KMS-11 (cell line): ENCODE measurements around the gene FLT3.
"Not testable (repeated sequence)": the region's sequence is repeated elsewhere in the genome, so short reads cannot be mapped to it uniquely, and the experiment has no call there.

Experiments
- H2AFZ ChIP-seq: fragments of 200-600 bp; sonication (generic); 2 replicates; pipeline ENCODE4 v1.6.1; 2016; ENCODE audit warnings: antibody characterized with exemption, mixed run types, low read depth
- H3K27ac ChIP-seq: fragments of 200-600 bp; sonication (generic); 2 replicates; pipeline ENCODE4 v1.6.1; 2016; ENCODE audit warnings: mild to moderate bottlenecking, mixed run types
- H3K27me3 ChIP-seq: fragments of 200-600 bp; sonication (generic); 2 replicates; pipeline ENCODE4 v1.6.1; 2017; ENCODE audit warnings: mild to moderate bottlenecking, low read depth, mixed run types, moderate library complexity; ENCODE audit not compliant: insufficient read depth
- H3K36me3 ChIP-seq: fragments of 200-600 bp; sonication (generic); 2 replicates; pipeline ENCODE4 v1.6.1; 2017; ENCODE audit warnings: mild to moderate bottlenecking, mixed run types; ENCODE audit not compliant: insufficient read depth
- H3K4me1 ChIP-seq: fragments of 200-600 bp; sonication (generic); 2 replicates; pipeline ENCODE4 v1.6.1; 2016; ENCODE audit warnings: mild to moderate bottlenecking, low read depth, mixed run types; ENCODE audit not compliant: poor library complexity, severe bottlenecking
- H3K4me2 ChIP-seq: fragments of 200-600 bp; sonication (generic); 2 replicates; pipeline ENCODE4 v1.7.0; 2016; ENCODE audit warnings: mild to moderate bottlenecking, mixed run types
- H3K4me3 ChIP-seq: fragments of 200-600 bp; sonication (generic); IDR thresholded peaks from 2 replicates; pipeline ENCODE4 v1.6.1; 2017; ENCODE audit warnings: low read depth, low read length, mixed read lengths; ENCODE audit not compliant: insufficient read depth
- H3K79me2 ChIP-seq: fragments of 200-600 bp; sonication (generic); 2 replicates; pipeline ENCODE4 v1.6.1; 2016; ENCODE audit warnings: low read depth, mixed run types; ENCODE audit not compliant: insufficient read depth
- H3K9ac ChIP-seq: fragments of 200-600 bp; sonication (generic); 2 replicates; pipeline ENCODE4 v1.6.1; 2016; ENCODE audit warnings: mild to moderate bottlenecking, mixed run types
- H4K20me1 ChIP-seq: fragments of 200-600 bp; sonication (generic); 2 replicates; pipeline ENCODE4 v1.6.1; 2016; ENCODE audit warnings: mild to moderate bottlenecking, mixed run types; ENCODE audit not compliant: insufficient read depth
- CTCF ChIP-seq: fragments of 200-600 bp; sonication (generic); conservative IDR thresholded peaks from 2 replicates; pipeline ENCODE4 v1.6.1; 2017; ENCODE audit warnings: low read depth, mild to moderate bottlenecking, antibody characterized with exemption, low read length, moderate library complexity, mixed read lengths

The FLT3 gene

GRCh38 chr13:28041031-28041461 is 59.3 kb downstream of the FLT3 start:
- Histone ChIP-seq H3K79me2 (no peaks in the 10 kb centered on the region), H3K4me3 (no peak overlapping the region), H3K27me3 (no peaks in the 10 kb centered on the region), H3K36me3 (no peaks in the 10 kb centered on the region), H3K4me2 (no peak overlapping the region), H3K27ac (no peak overlapping the region), H3K4me1 (no peaks in the 10 kb centered on the region), H3K9ac (no peak overlapping the region), H4K20me1 (no peaks in the 10 kb centered on the region), H2AFZ (no peak overlapping the region)
- TF ChIP-seq CTCF, result no peak

GRCh38 chr13:28037399-28037798 is 63.0 kb downstream of the FLT3 start:
- Histone ChIP-seq H4K20me1 (no peaks in the 10 kb centered on the region), H3K9ac (no peak overlapping the region), H3K36me3 (no peaks in the 10 kb centered on the region), H2AFZ (no peak overlapping the region), H3K4me1 (peaks cover 29% of the 10 kb centered on the region), H3K4me2 (no peak overlapping the region), H3K27ac (no peak overlapping the region), H3K27me3 (no peaks in the 10 kb centered on the region), H3K4me3 (no peak overlapping the region), H3K79me2 (no peaks in the 10 kb centered on the region)
- no peak for TF ChIP-seq CTCF

- Histone ChIP-seq H3K9ac (no peak overlapping the region), H3K4me2 (no peak overlapping the region)
- no peak for TF ChIP-seq CTCF
These were observed 65.1 kb downstream of the FLT3 start for GRCh38 chr13:28035146-28035782.

GRCh38 chr13:28033894-28034655 is 66.3 kb downstream of the FLT3 start:
- no peaks in the 10 kb centered on the region for H3K27me3 ChIP-seq
- H3K4me2 ChIP-seq, result peak overlapping the region; percentile 61; the same call in 1 of the 2 replicates
- peaks cover 43% of the 10 kb centered on the region for H3K4me1 ChIP-seq
- H4K20me1 ChIP-seq, result no peaks in the 10 kb centered on the region
- H3K9ac ChIP-seq, result no peak overlapping the region
- TF ChIP-seq CTCF, result no peak
- H3K4me3 ChIP-seq, result no peak overlapping the region
- H2AFZ ChIP-seq, result no peak overlapping the region
- peak overlapping the region; percentile 66; the same call in 1 of the 2 replicates for H3K27ac ChIP-seq
- H3K79me2 ChIP-seq, result no peaks in the 10 kb centered on the region
- H3K36me3 ChIP-seq, result no peaks in the 10 kb centered on the region

More at GRCh38 chr13:28035146-28035782, 65.1 kb downstream of the FLT3 start:
- Histone ChIP-seq H3K36me3 (no peaks in the 10 kb centered on the region), H3K79me2 (no peaks in the 10 kb centered on the region), H3K4me3 (no peak overlapping the region), H3K4me1 (peaks cover 43% of the 10 kb centered on the region), H3K27ac (no peak overlapping the region), H3K27me3 (no peaks in the 10 kb centered on the region), H2AFZ (no peak overlapping the region), H4K20me1 (no peaks in the 10 kb centered on the region)

- H3K36me3 ChIP-seq, H3K27me3 ChIP-seq, H3K4me3 ChIP-seq, H3K79me2 ChIP-seq, H4K20me1 ChIP-seq: not testable (repeated sequence)
- Histone ChIP-seq H3K9ac (peak overlapping the region; percentile 13; the same call in 1 of the 2 replicates), H3K27ac (peak overlapping the region; percentile 66), H3K4me2 (peak overlapping the region; percentile 79), H3K4me1 (peaks cover 43% of the 10 kb centered on the region), H2AFZ (peak overlapping the region; percentile 48; the same call in 1 of the 2 replicates)
These were observed 67.9 kb downstream of the FLT3 start for GRCh38 chr13:28032438-28032837.
